Vagina (tissue), 2 donors: Measurements from ENCODE around the gene NNMT.

Experiments
- CTCF ChIP-seq, 3 experiments: fragments of 450-650 bp in 2 of 3; fragments of 200-600 bp in 1 of 3; sonication (generic) in 1 of 3; IDR thresholded peaks; one replicate each; pipeline ENCODE4 v1.5.1; 2017 to 2019; ENCODE audit warnings: antibody characterized with exemption in 3 of 3, mild to moderate bottlenecking in 2 of 3, moderate library complexity in 2 of 3
- POLR2AphosphoS5 ChIP-seq, 2 donors: sonication (generic); formaldehyde crosslinking; IDR thresholded peaks; one replicate each; pipeline ENCODE4 v1.9.0; 2017; ENCODE audit warnings: antibody characterized with exemption in 2 of 2, mild to moderate bottlenecking in 2 of 2, low read depth in 1 of 2; ENCODE audit not compliant: insufficient read depth in 1 of 2

DNA sequence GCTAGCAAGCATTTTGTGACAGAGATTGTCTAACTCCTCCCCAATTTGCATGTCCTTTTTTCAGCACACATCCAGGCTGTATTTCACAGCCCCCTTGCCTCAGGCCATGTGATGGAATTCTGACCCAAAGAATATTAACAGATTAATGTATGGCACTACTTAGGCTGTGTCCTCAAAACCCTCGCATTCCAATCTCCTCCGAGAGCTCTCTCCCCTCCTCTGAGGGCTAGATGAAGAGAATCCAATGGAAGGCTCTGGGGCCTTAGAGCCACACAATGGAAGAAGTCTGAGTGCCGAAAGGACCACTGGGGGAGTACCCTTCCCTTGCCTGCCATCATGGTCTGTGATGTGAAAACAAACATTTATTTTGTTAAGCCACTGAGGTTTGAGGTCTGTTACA, 13.7 kb upstream of the NNMT start:
- TF ChIP-seq POLR2AphosphoS5 (IDR thresholded peaks at IDR 0.05; ENCODE audit: insufficient read depth in 1 of 2, low read depth in 1 of 2) (no peak), CTCF (IDR thresholded peaks at IDR 0.05) (no peak)
